Skeletal muscle satellite cell (primary cell): ENCODE measurements around the gene TMX1.
A peak's percentile ranks its signal among the peaks of the same experiment; 100 is the strongest.

Experiments
- H3K27me3 ChIP-seq: 2 replicates; pipeline ENCODE4 v1.7.0; 2013; ENCODE audit warnings: low read length; ENCODE audit not compliant: control insufficient read depth, insufficient read depth
- H3K36me3 ChIP-seq: 2 replicates; pipeline ENCODE4 v1.7.0; 2013; ENCODE audit warnings: mild to moderate bottlenecking, control low read depth, low read length; ENCODE audit not compliant: insufficient read depth
- H3K4me1 ChIP-seq: 2 replicates; pipeline ENCODE4 v1.7.0; 2013; ENCODE audit warnings: low read length; ENCODE audit not compliant: control insufficient read depth, insufficient read depth
- H3K4me2 ChIP-seq: 2 replicates; pipeline ENCODE4 v1.7.0; 2013; ENCODE audit warnings: mild to moderate bottlenecking, low read length
- H3K4me3 ChIP-seq: 2 replicates; pipeline ENCODE4 v1.7.0; 2013; ENCODE audit warnings: low read length
- H3K9ac ChIP-seq: 2 replicates; pipeline ENCODE4 v1.7.0; 2013; ENCODE audit warnings: mild to moderate bottlenecking, low read depth, low read length, moderate library complexity
- H3K9me3 ChIP-seq: replicated peaks from 2 replicates; pipeline ENCODE4 v1.7.0; 2013; ENCODE audit warnings: mild to moderate bottlenecking, control low read depth, low read length

The TMX1 gene

DNA sequence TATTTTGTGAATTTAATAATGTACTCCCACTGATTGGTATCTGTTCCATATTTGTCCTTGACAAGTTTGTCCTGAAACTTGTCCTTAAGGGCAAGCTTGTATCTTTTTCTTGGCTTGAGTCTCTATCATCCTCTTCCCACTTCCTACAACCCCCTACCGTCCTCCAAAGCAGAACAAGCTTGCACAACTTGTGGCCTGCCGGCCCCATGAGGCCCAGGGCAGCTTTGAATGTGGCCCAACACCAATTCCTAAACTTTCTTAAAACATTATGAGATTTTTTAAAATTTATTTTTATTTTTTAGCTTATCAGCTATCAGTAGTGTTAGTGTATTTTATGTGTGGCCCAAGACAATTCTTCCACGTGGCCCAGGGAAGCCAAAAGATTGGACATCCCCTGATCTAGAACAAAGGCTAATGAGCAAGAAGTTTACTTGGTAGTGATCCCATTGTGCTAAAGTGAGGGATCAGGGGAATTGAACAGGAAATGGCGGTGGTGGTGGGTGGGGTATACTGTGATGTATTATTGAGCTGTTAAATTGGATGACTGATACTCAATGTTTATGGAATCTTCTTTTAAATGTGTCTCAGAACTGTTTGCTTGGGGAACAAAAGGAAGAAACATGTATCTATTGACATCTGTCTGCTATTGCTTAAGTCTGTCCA lies 37.8 kb downstream of the TMX1 start:
- no peaks in the 10 kb centered on the region for H3K27me3 ChIP-seq
- no peak overlapping the region for H3K4me2 ChIP-seq
- H3K36me3 ChIP-seq, result no peaks in the 10 kb centered on the region
- no peaks in the 10 kb centered on the region for H3K9me3 ChIP-seq
- no peak overlapping the region for H3K9ac ChIP-seq
- H3K4me1 ChIP-seq, result no peaks in the 10 kb centered on the region
- no peak overlapping the region for H3K4me3 ChIP-seq

DNA sequence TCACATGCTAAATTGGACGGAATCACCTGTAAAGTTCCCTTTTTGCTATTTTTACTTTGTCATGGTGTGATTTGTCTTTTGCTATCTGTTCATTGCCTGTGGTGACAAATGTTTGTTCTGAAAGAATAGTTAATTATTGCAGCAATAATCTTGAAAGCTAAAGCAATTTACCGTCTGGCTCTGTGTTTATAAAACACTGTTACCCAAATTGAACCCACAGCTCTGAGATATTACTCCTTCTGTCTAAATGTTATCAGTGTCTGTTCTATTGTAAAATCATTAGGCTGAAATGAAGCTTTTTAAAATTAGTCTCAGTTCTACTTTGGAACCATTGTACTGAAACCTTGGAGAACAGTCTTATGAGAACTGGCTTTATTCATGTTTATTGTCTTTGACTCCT lies 42.5 kb downstream of the TMX1 start:
- Histone ChIP-seq H3K27me3 (no peaks in the 10 kb centered on the region), H3K9me3 (no peaks in the 10 kb centered on the region), H3K4me2 (no peak overlapping the region), H3K36me3 (no peaks in the 10 kb centered on the region), H3K9ac (no peak overlapping the region), H3K4me1 (peaks cover 12% of the 10 kb centered on the region), H3K4me3 (no peak overlapping the region)

DNA sequence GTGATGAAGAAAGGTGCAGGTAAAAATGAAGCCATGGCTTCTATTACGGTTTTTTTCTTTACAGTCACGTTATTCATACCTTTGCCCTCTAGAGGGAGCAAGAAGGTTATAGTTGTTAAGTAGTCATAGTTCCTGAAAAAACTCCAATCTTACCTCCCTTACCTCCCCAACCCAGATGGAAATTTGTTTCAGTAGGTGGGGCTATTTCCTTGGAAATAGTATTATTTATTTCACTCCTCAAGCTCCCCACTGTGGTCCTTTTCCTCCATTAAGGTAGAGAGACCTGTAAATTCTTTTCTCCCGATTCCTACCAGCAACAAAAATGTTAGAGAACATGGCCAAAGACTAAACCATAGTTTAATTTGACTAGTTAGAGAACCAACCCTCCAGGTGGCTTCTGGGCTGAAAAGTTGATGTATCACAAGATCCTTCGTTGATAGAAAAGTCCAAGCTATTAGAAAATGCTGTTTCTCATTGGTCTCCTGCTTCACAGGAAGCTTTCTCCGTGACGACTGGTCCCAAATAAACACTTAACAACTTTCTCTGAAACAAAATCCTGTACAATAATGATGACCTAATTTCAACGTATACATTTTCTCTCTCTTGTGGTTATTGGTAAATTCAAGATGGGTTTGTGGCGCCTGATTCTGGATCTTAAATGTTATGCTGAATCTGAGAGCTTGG lies 43.5 kb downstream of the TMX1 start:
- Histone ChIP-seq H3K36me3 (no peaks in the 10 kb centered on the region), H3K4me2 (no peak overlapping the region), H3K4me1 (peaks cover 12% of the 10 kb centered on the region), H3K27me3 (no peaks in the 10 kb centered on the region), H3K9ac (peak overlapping the region; percentile 23), H3K4me3 (no peak overlapping the region), H3K9me3 (no peaks in the 10 kb centered on the region)

DNA sequence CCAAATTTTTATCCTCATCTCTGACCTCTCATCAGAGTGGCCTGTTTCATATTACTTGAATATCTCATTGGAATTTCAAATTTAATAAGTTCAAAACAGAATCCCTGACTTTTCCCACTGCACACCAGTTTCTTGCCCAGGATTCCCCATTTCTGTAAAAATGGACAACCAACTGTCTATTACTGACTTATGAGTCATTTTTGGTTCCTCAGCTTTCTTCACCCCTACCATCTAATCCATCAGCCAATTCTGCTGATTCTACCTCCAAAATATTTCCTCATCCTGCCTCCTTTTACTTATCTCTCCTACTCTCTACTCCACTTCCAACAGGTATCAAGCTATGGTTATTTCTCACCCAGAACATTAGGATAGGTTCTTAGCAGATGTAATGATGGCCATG lies 44.2 kb downstream of the TMX1 start:
- H3K4me1 ChIP-seq, result peaks cover 12% of the 10 kb centered on the region
- H3K27me3 ChIP-seq, result no peaks in the 10 kb centered on the region
- H3K9me3 ChIP-seq, result no peaks in the 10 kb centered on the region
- H3K4me2 ChIP-seq, result no peak overlapping the region
- H3K36me3 ChIP-seq, result no peaks in the 10 kb centered on the region
- H3K9ac ChIP-seq, result peak overlapping the region; percentile 23
- H3K4me3 ChIP-seq, result no peak overlapping the region

DNA sequence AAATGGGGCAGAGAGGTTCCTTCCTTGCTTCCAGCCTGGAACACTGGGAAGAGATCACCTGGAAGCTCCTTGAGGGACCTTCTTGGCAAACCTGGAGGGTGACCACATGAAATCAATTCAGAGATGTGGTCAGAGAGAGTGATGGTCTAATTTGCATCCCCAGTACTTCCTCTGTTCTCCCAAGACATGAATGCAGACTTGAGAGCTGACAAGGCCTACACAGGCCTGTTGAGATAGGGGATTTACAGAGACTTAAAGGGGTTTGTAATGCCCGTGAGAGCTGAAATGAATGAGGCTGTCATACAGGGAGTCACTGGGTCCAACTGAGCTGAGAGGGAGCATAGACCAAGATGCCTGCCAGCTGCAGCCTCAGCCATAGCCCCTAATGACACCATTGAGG lies 45.1 kb downstream of the TMX1 start:
- Histone ChIP-seq H3K4me1 (peaks cover 12% of the 10 kb centered on the region), H3K9me3 (no peaks in the 10 kb centered on the region), H3K4me2 (no peak overlapping the region), H3K36me3 (no peaks in the 10 kb centered on the region), H3K4me3 (no peak overlapping the region), H3K27me3 (no peaks in the 10 kb centered on the region), H3K9ac (no peak overlapping the region)

DNA sequence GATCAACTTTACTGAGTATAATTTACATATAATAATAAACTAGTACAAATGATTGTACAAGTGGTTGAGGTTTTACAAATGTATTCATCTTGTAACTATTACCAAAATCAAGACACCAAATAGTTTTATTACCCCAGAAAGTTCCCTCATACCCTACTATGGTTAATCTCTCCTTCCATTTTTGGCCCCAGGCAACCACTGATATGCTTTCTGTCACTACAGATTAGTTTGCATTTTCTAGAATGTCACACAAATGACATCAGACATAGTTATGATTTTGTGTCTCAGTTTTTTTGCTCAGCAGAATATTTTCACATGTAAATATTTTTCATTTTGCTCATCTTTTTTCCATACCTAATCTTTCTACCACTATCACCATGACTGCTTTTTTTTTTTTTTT lies 49.1 kb downstream of the TMX1 start:
- no peaks in the 10 kb centered on the region for H3K36me3 ChIP-seq
- no peaks in the 10 kb centered on the region for H3K27me3 ChIP-seq
- H3K4me3 ChIP-seq, result no peak overlapping the region
- H3K9ac ChIP-seq, result no peak overlapping the region
- no peak overlapping the region for H3K4me2 ChIP-seq
- no peaks in the 10 kb centered on the region for H3K9me3 ChIP-seq
- H3K4me1 ChIP-seq, result peaks cover 26% of the 10 kb centered on the region

DNA sequence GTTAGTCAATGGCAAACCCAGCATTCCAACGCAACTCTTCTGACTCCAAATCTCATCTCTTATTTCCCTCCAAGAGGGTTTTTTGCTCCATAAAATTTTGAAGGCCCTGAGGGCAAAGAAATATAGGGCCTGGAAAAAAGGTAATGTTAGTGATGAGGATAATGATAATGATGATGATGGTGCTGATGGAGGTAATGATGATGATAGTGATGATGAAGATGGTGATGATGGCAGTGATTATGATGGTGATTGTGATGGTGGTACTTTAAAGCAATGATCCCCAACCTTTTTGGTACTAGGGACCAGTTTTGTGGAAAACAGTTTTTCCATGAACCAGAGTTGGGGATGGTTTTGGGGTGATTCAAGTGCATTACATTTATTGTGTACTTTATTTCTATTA lies 50.1 kb downstream of the TMX1 start:
- no peaks in the 10 kb centered on the region for H3K27me3 ChIP-seq
- no peaks in the 10 kb centered on the region for H3K9me3 ChIP-seq
- no peaks in the 10 kb centered on the region for H3K36me3 ChIP-seq
- H3K9ac ChIP-seq, result no peak overlapping the region
- no peak overlapping the region for H3K4me2 ChIP-seq
- peaks cover 25% of the 10 kb centered on the region for H3K4me1 ChIP-seq
- H3K4me3 ChIP-seq, result no peak overlapping the region

DNA sequence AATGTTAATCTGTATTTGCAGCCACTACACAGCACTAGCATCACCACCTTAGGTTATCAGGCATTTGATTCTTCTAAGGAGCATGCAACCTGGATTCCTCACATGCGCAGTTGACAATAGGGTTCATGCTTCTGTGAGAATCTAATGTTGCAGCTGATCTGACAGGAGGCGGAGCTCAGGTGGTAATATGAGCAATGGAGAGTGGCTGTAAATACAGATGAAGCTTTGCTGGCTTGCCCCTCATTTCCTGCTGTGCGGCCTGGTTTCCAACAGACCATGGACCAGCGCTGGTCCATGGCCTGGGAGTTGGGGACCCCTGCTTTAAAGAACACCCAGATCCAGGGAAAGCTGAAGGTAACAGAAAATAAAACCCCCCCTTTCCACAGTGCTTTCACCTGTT lies 51.0 kb downstream of the TMX1 start:
- H3K27me3 ChIP-seq, result no peaks in the 10 kb centered on the region

DNA sequence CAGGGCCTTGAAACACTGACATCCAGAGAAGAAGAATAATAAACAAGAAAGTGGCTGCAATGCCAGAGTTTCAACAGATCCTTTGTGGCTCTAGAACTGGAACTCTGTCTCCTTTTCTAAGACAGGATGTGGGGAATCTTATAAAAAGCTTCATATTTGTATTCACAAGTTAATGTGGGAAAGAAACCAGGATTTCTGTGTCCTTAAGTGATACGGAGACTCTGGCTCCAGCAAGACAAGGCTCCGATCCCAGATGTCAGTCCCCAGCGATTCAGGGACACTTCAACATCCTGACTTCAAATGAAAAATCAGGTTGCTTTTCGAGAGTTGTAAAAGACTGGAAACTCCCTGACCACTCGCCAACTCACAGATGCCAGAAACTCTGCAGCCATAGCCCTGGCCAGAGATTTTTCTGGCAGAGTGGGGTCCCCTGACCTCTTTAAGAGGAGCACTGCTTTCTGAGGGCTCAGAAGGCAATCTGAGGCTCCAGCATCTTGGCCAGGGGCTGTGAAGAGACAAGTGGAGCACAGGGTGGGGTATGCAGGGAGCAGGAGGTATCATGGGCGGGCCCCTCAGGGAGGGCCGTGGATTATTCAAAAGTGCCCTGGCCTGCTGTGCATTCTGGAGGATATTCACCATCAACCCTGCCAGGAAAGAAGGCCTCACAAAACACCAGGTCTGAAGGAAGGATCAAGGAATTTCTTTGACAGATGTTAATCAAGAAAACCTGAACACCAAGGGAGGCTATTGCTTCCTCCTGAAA lies 53.3 kb downstream of the TMX1 start:
- Histone ChIP-seq H3K9ac (peak overlapping the region; percentile 59), H3K4me3 (no peak overlapping the region), H3K36me3 (no peaks in the 10 kb centered on the region), H3K27me3 (no peaks in the 10 kb centered on the region), H3K4me2 (peak overlapping the region; percentile 28), H3K9me3 (no peaks in the 10 kb centered on the region), H3K4me1 (peaks cover 33% of the 10 kb centered on the region)

More for the DNA sequence above, 51.0 kb downstream of the TMX1 start:
- Histone ChIP-seq H3K4me1 (peaks cover 33% of the 10 kb centered on the region), H3K9me3 (no peaks in the 10 kb centered on the region), H3K4me2 (no peak overlapping the region), H3K9ac (no peak overlapping the region), H3K36me3 (no peaks in the 10 kb centered on the region), H3K4me3 (no peak overlapping the region)

DNA sequence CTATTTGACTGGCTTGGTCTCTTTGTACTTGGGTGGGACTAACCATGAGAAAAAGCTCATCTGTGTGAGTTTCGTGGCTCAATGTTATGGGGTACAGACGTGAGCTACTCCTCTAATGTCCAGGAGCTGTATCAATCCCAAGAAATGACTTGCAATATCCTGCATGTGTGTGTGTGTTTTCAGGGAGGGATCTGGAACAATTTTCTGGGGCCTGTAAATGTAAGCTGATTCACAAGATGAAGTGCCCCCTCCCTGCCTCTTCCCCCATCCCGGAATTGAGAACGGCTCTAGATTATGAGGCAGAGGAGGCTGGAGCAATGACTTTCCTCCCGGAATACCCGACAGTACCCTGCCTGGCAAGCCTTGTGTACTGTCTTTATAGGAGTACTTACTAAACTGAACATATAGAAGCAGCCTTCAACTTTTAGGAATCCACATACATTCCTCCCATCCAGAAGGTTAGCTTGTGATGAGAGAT lies 53.9 kb downstream of the TMX1 start:
- H3K4me3 ChIP-seq, result no peak overlapping the region
- no peak overlapping the region for H3K4me2 ChIP-seq
- H3K9me3 ChIP-seq, result no peaks in the 10 kb centered on the region
- peaks cover 38% of the 10 kb centered on the region for H3K4me1 ChIP-seq
- no peak overlapping the region for H3K9ac ChIP-seq
- no peaks in the 10 kb centered on the region for H3K27me3 ChIP-seq
- H3K36me3 ChIP-seq, result no peaks in the 10 kb centered on the region

DNA sequence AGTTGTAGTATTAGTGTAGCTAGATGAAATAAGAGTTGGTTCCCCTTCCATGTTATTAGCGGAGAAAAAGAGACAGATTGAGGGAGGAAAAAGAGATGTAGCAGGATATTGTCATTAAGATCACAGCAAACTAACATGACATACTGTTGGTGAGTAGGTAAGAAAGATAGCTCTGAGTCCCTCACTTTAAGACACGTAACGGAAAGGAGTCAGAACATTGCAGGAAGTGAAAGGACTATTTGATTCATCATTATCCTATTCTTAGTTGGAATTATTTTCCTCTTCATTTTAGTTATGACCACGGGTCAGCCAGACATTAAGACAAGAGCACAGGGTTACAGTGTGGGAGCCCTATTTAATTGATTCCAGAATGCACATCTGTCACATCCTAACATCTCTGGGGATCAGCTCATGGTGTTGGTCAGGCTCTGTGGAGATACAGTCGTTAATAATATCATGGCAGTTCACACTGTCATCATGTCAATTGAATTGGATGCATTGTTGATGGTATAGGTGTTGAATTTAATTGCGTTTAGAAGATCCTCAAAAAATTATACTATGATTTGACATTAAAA lies 55.0 kb downstream of the TMX1 start:
- no peak overlapping the region for H3K4me2 ChIP-seq
- H3K27me3 ChIP-seq, result no peaks in the 10 kb centered on the region
- H3K9ac ChIP-seq, result no peak overlapping the region
- no peaks in the 10 kb centered on the region for H3K9me3 ChIP-seq
- peaks cover 39% of the 10 kb centered on the region for H3K4me1 ChIP-seq
- H3K36me3 ChIP-seq, result no peaks in the 10 kb centered on the region
- no peak overlapping the region for H3K4me3 ChIP-seq
